ENCODE data around the gene RNF32.

Gene RNF32

GRCh38 chr7:156640257-156640948 is at the start of gene RNF32:
Gene RNF32, plus strand, starts transcription at chr7:156640774. Its CDS starts 3,104 bp downstream, at chr7:156643878.
- peak within 1 kb of the TSS; percentile 82 for H3K4me3 ChIP-seq (ENCODE audit: low read length)
- TF ChIP-seq CTCF (conservative IDR thresholded peaks at IDR 0.05; ENCODE audit: low read depth, low read length), result no peak
- DNase-seq (ENCODE audit: low read depth), result peak; percentile 60

GRCh38 chr7:156592155-156592884 is 48.3 kb upstream of the RNF32 start:
- no peak for TF ChIP-seq CTCF (conservative IDR thresholded peaks at IDR 0.05; ENCODE audit: low read depth, low read length)
- DNase-seq (ENCODE audit: low read depth), result no peak
- no peak overlapping the region for H3K4me3 ChIP-seq (ENCODE audit: low read length)

- TF ChIP-seq CTCF (conservative IDR thresholded peaks at IDR 0.05; ENCODE audit: low read depth, low read length), result no peak
- H3K4me3 ChIP-seq (ENCODE audit: low read length), result no peak overlapping the region
- no peak for DNase-seq (ENCODE audit: low read depth)
Measured at GRCh38 chr7:156594283-156595080, 46.1 kb upstream of the RNF32 start.

- no peak for TF ChIP-seq CTCF (conservative IDR thresholded peaks at IDR 0.05; ENCODE audit: low read depth, low read length)
- no peak for DNase-seq (ENCODE audit: low read depth)
- H3K4me3 ChIP-seq (ENCODE audit: low read length), result no peak overlapping the region
Measured at GRCh38 chr7:156600496-156600895, 40.1 kb upstream of the RNF32 start.

- H3K4me3 ChIP-seq (ENCODE audit: low read length), result no peak overlapping the region
- no peak for TF ChIP-seq CTCF (conservative IDR thresholded peaks at IDR 0.05; ENCODE audit: low read depth, low read length)
- no peak for DNase-seq (ENCODE audit: low read depth)
Measured at GRCh38 chr7:156602283-156602682, 38.3 kb upstream of the RNF32 start.

GRCh38 chr7:156603011-156603410 is 37.6 kb upstream of the RNF32 start:
- DNase-seq (ENCODE audit: low read depth), result no peak

More at GRCh38 chr7:156603011-156603410, 37.6 kb upstream of the RNF32 start:
- H3K4me3 ChIP-seq (ENCODE audit: low read length), result no peak overlapping the region
- no peak for TF ChIP-seq CTCF (conservative IDR thresholded peaks at IDR 0.05; ENCODE audit: low read depth, low read length)

All from retinal pigment epithelial cell (primary cell).